IPS-20b (cell line): Measurements from ENCODE around the gene SLX4.
"Not testable (repeated sequence)": the region's sequence is repeated elsewhere in the genome, so short reads cannot be mapped to it uniquely, and the experiment has no call there.

Experiments
- H3K27ac ChIP-seq: one replicate; pipeline ENCODE4 v1.5.1; 2013; ENCODE audit warnings: low read length
- H3K27me3 ChIP-seq: 2 replicates; pipeline ENCODE4 v1.6.1; 2013; ENCODE audit warnings: mild to moderate bottlenecking, low read length, inconsistent platforms; ENCODE audit not compliant: insufficient read depth
- H3K36me3 ChIP-seq: 2 replicates; pipeline ENCODE4 v1.6.1; 2013; ENCODE audit warnings: low read depth, mild to moderate bottlenecking, inconsistent platforms, low read length, moderate library complexity; ENCODE audit not compliant: insufficient read depth
- H3K4me1 ChIP-seq: 2 replicates; pipeline ENCODE4 v1.6.1; 2013; ENCODE audit warnings: mild to moderate bottlenecking, control low read depth, inconsistent platforms, low read length, moderate library complexity; ENCODE audit not compliant: insufficient read depth
- H3K4me3 ChIP-seq: 2 replicates; pipeline ENCODE4 v1.5.1; 2013; ENCODE audit warnings: mild to moderate bottlenecking, low read length, inconsistent platforms
- H3K9ac ChIP-seq: 2 replicates; pipeline ENCODE4 v1.6.1; 2013; ENCODE audit warnings: low read depth, mild to moderate bottlenecking, inconsistent platforms, low read length, moderate library complexity
- H3K9me3 ChIP-seq: 2 replicates; pipeline ENCODE4 v1.6.1; 2013; ENCODE audit warnings: mild to moderate bottlenecking, low read depth, low read length, inconsistent platforms; ENCODE audit not compliant: insufficient read depth

The SLX4 gene

GRCh38 chr16:3611146-3611975, at the start of gene SLX4:
TSS of gene SLX4 (minus strand) at chr16:3611606. CDS start at chr16:3608964, 2,642 bp downstream.
- H3K27me3 ChIP-seq: no peaks in the 10 kb centered on the region
- no peaks in the 10 kb centered on the region for H3K9me3 ChIP-seq
- peak within 1 kb of the TSS; percentile 95 for H3K4me3 ChIP-seq
- H3K9ac ChIP-seq: peak within 1 kb of the TSS; percentile 90
- H3K27ac ChIP-seq: peak within 1 kb of the TSS; percentile 40
- H3K4me1 ChIP-seq: peaks cover 10% of the 10 kb centered on the region; the same call in 1 of the 2 replicates
- H3K36me3 ChIP-seq: peaks cover 21% of the 10 kb centered on the region

GRCh38 chr16:3659251-3659650, 47.8 kb upstream of the SLX4 start:
- Histone ChIP-seq H3K4me1 (peaks cover 3% of the 10 kb centered on the region; the same call in 1 of the 2 replicates), H3K9ac (no peak overlapping the region), H3K36me3 (peaks cover 96% of the 10 kb centered on the region), H3K27me3 (no peaks in the 10 kb centered on the region), H3K27ac (no peak overlapping the region), H3K4me3 (no peak overlapping the region), H3K9me3 (no peaks in the 10 kb centered on the region)

- H3K27ac ChIP-seq: no peak overlapping the region
- H3K27me3 ChIP-seq: no peaks in the 10 kb centered on the region
- no peak overlapping the region for H3K9ac ChIP-seq
- H3K36me3 ChIP-seq: peaks cover 77% of the 10 kb centered on the region
- peaks cover 10% of the 10 kb centered on the region; the same call in 1 of the 2 replicates for H3K4me1 ChIP-seq
- no peaks in the 10 kb centered on the region for H3K9me3 ChIP-seq
- H3K4me3 ChIP-seq: no peak overlapping the region
Observed at GRCh38 chr16:3656491-3657468, 45.4 kb upstream of the SLX4 start.

- peaks cover 77% of the 10 kb centered on the region for H3K36me3 ChIP-seq
- not testable (repeated sequence) for H3K27ac ChIP-seq
Observed at GRCh38 chr16:3656160-3656490, 44.7 kb upstream of the SLX4 start.

GRCh38 chr16:3655396-3656159, 44.2 kb upstream of the SLX4 start:
- H3K9me3 ChIP-seq: no peaks in the 10 kb centered on the region
- no peak overlapping the region for H3K4me3 ChIP-seq
- H3K27ac ChIP-seq: no peak overlapping the region
- H3K4me1 ChIP-seq: peaks cover 10% of the 10 kb centered on the region; the same call in 1 of the 2 replicates
- no peak overlapping the region for H3K9ac ChIP-seq
- H3K36me3 ChIP-seq: peaks cover 77% of the 10 kb centered on the region
- no peaks in the 10 kb centered on the region for H3K27me3 ChIP-seq

More at GRCh38 chr16:3656160-3656490, 44.7 kb upstream of the SLX4 start:
- not testable (repeated sequence) for H3K27me3 ChIP-seq, H3K4me3 ChIP-seq, H3K9ac ChIP-seq, H3K9me3 ChIP-seq, H3K4me1 ChIP-seq

- no peak overlapping the region for H3K27ac ChIP-seq
- H3K36me3 ChIP-seq: peaks cover 72% of the 10 kb centered on the region
- H3K9ac ChIP-seq: no peak overlapping the region
- no peaks in the 10 kb centered on the region for H3K27me3 ChIP-seq
- no peaks in the 10 kb centered on the region for H3K9me3 ChIP-seq
- H3K4me3 ChIP-seq: no peak overlapping the region
- peaks cover 10% of the 10 kb centered on the region; the same call in 1 of the 2 replicates for H3K4me1 ChIP-seq
Observed at GRCh38 chr16:3655030-3655395, 43.6 kb upstream of the SLX4 start.

GRCh38 chr16:3654249-3654991, 43.0 kb upstream of the SLX4 start, which contains the start of gene DNASE1:
TSS of gene DNASE1 (plus strand) at chr16:3654691. CDS start at chr16:3655374, 683 bp downstream.
- no peaks in the 10 kb centered on the region for H3K9me3 ChIP-seq
- peaks cover 66% of the 10 kb centered on the region for H3K36me3 ChIP-seq
- no peak within 1 kb of the TSS for H3K27ac ChIP-seq
- no peak within 1 kb of the TSS for H3K9ac ChIP-seq
- H3K4me1 ChIP-seq: peaks cover 10% of the 10 kb centered on the region; the same call in 1 of the 2 replicates
- H3K4me3 ChIP-seq: no peak within 1 kb of the TSS
- H3K27me3 ChIP-seq: no peaks in the 10 kb centered on the region

- H3K9me3 ChIP-seq: no peaks in the 10 kb centered on the region
- no peak overlapping the region for H3K27ac ChIP-seq
- no peak overlapping the region for H3K9ac ChIP-seq
- no peak overlapping the region for H3K4me3 ChIP-seq
- H3K36me3 ChIP-seq: peaks cover 47% of the 10 kb centered on the region
- no peaks in the 10 kb centered on the region for H3K27me3 ChIP-seq
- H3K4me1 ChIP-seq: peaks cover 10% of the 10 kb centered on the region; the same call in 1 of the 2 replicates
Observed at GRCh38 chr16:3652373-3653195, 41.2 kb upstream of the SLX4 start.

- H3K27ac ChIP-seq: no peak overlapping the region
- H3K9ac ChIP-seq: no peak overlapping the region
- H3K27me3 ChIP-seq: no peaks in the 10 kb centered on the region
- no peaks in the 10 kb centered on the region for H3K9me3 ChIP-seq
- H3K4me3 ChIP-seq: no peak overlapping the region
- H3K36me3 ChIP-seq: peaks cover 39% of the 10 kb centered on the region
- peaks cover 10% of the 10 kb centered on the region; the same call in 1 of the 2 replicates for H3K4me1 ChIP-seq
Observed at GRCh38 chr16:3651461-3652372, 40.3 kb upstream of the SLX4 start.
